Measurements from ENCODE around the gene EPS8L2. TPM values are rescaled to one million over a fixed set of nuclear protein-coding genes. Genes with fewer than 3 reads are reported as not detected.

EPS8L2 gene
- total and polyA plus RNA-seq, 2 of the 8 experiments (the other 6 are each of a cell fraction or from before 2014, with no cell fraction given): 38.5 to 57.0 TPM

DNA sequence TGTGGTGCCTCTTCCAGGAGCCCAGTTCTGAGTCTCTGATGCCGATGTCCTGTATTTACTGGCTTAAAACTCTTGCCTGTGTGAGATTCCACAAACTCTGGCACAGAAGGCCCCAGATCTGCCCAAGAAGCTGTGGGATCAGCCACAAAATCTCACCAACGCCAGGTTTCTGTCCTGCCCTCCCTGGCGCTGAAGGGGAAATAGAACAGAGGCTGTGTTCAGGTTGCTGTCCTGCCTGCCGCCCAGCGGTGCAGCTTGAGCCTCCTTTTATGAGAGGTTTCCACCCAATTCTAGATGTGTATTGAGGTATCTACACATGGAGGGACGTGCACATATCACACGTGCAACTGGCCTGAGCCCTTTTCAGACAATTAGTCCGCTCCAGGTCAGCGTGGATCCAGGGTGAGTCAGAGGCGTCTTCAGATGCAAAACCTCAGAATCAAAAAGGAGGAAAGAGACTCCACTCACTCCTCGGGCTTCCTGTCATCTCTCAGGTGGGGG is 8.2 kb upstream of the EPS8L2 start (continued):
- TF ChIP-seq, protein P1, sequence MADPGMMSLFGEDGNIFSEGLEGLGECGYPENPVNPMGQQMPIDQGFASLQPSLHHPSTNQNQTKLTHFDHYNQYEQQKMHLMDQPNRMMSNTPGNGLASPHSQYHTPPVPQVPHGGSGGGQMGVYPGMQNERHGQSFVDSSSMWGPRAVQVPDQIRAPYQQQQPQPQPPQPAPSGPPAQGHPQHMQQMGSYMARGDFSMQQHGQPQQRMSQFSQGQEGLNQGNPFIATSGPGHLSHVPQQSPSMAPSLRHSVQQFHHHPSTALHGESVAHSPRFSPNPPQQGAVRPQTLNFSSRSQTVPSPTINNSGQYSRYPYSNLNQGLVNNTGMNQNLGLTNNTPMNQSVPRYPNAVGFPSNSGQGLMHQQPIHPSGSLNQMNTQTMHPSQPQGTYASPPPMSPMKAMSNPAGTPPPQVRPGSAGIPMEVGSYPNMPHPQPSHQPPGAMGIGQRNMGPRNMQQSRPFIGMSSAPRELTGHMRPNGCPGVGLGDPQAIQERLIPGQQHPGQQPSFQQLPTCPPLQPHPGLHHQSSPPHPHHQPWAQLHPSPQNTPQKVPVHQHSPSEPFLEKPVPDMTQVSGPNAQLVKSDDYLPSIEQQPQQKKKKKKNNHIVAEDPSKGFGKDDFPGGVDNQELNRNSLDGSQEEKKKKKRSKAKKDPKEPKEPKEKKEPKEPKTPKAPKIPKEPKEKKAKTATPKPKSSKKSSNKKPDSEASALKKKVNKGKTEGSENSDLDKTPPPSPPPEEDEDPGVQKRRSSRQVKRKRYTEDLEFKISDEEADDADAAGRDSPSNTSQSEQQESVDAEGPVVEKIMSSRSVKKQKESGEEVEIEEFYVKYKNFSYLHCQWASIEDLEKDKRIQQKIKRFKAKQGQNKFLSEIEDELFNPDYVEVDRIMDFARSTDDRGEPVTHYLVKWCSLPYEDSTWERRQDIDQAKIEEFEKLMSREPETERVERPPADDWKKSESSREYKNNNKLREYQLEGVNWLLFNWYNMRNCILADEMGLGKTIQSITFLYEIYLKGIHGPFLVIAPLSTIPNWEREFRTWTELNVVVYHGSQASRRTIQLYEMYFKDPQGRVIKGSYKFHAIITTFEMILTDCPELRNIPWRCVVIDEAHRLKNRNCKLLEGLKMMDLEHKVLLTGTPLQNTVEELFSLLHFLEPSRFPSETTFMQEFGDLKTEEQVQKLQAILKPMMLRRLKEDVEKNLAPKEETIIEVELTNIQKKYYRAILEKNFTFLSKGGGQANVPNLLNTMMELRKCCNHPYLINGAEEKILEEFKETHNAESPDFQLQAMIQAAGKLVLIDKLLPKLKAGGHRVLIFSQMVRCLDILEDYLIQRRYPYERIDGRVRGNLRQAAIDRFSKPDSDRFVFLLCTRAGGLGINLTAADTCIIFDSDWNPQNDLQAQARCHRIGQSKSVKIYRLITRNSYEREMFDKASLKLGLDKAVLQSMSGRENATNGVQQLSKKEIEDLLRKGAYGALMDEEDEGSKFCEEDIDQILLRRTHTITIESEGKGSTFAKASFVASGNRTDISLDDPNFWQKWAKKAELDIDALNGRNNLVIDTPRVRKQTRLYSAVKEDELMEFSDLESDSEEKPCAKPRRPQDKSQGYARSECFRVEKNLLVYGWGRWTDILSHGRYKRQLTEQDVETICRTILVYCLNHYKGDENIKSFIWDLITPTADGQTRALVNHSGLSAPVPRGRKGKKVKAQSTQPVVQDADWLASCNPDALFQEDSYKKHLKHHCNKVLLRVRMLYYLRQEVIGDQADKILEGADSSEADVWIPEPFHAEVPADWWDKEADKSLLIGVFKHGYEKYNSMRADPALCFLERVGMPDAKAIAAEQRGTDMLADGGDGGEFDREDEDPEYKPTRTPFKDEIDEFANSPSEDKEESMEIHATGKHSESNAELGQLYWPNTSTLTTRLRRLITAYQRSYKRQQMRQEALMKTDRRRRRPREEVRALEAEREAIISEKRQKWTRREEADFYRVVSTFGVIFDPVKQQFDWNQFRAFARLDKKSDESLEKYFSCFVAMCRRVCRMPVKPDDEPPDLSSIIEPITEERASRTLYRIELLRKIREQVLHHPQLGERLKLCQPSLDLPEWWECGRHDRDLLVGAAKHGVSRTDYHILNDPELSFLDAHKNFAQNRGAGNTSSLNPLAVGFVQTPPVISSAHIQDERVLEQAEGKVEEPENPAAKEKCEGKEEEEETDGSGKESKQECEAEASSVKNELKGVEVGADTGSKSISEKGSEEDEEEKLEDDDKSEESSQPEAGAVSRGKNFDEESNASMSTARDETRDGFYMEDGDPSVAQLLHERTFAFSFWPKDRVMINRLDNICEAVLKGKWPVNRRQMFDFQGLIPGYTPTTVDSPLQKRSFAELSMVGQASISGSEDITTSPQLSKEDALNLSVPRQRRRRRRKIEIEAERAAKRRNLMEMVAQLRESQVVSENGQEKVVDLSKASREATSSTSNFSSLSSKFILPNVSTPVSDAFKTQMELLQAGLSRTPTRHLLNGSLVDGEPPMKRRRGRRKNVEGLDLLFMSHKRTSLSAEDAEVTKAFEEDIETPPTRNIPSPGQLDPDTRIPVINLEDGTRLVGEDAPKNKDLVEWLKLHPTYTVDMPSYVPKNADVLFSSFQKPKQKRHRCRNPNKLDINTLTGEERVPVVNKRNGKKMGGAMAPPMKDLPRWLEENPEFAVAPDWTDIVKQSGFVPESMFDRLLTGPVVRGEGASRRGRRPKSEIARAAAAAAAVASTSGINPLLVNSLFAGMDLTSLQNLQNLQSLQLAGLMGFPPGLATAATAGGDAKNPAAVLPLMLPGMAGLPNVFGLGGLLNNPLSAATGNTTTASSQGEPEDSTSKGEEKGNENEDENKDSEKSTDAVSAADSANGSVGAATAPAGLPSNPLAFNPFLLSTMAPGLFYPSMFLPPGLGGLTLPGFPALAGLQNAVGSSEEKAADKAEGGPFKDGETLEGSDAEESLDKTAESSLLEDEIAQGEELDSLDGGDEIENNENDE (IDR thresholded peaks at IDR 0.05; ENCODE audit: insufficient replicate concordance, low read length): no peak

All from H1 (cell line).